ENCODE data around the gene C3orf62.

DNA sequence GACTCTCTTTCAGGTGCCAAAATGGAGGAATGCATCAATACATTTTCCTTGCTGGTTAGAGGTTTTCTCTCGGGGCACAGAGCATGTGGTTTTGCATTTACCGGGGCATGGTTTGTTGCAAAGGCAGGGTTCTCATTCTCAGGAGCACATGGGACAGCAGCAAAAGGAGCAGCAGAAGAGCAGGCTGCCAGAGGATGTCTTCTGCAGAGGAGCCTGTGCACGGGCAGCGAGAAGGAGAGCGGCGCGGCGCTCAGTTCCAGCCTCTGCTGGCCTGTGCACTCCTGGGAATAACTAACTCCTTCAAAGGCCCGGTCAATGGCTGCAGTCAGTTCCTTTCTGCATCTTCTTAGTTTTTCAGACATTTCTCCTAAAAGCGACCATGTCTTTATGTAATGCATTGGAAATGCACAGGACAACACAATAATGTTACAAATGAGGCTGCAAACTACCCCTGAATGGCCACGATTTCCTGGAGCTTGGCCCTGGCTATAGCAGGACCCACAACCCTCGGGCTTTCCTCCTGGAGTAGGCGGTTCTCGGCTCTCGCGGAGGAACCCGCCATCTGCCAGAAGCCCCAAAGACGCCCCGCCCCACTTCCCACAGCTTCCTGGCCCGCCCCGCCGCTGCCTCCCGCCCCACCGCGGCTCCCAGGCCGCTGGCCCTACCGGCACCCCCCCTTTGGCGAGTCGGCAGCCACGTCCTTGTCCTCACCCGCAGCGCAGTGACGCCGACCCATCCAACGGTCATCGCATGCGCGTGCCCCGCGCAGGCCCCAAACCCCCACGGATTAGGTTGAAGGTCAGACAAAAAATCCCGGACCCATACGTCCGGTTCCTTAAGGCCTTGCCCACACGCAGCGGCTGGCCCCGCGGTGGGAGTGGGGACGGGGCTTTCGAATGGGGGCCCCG lies at the start of gene C3orf62:
- peak in 1 of 2 donors; percentile 47 for TF ChIP-seq POLR2A (IDR thresholded peaks at IDR 0.05)
- TF ChIP-seq, protein P1, sequence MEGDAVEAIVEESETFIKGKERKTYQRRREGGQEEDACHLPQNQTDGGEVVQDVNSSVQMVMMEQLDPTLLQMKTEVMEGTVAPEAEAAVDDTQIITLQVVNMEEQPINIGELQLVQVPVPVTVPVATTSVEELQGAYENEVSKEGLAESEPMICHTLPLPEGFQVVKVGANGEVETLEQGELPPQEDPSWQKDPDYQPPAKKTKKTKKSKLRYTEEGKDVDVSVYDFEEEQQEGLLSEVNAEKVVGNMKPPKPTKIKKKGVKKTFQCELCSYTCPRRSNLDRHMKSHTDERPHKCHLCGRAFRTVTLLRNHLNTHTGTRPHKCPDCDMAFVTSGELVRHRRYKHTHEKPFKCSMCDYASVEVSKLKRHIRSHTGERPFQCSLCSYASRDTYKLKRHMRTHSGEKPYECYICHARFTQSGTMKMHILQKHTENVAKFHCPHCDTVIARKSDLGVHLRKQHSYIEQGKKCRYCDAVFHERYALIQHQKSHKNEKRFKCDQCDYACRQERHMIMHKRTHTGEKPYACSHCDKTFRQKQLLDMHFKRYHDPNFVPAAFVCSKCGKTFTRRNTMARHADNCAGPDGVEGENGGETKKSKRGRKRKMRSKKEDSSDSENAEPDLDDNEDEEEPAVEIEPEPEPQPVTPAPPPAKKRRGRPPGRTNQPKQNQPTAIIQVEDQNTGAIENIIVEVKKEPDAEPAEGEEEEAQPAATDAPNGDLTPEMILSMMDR (IDR thresholded peaks at IDR 0.05), result no peak

Data from thyroid gland (tissue), 4 donors.